Upper lobe of left lung (tissue), 4 donors: ENCODE data around the gene RNF182.

ENCODE experiments used
- CTCF ChIP-seq, 6 experiments: fragments of 450-650 bp in 4 of 6; fragments of 200-600 bp in 2 of 6; sonication (generic) in 2 of 6; IDR thresholded peaks; one replicate each; pipeline ENCODE4 v1.5.1; 2016 to 2019; ENCODE audit warnings: antibody characterized with exemption in 6 of 6
- EP300 ChIP-seq, 4 donors: sonication (generic); formaldehyde crosslinking; IDR thresholded peaks; one replicate each; pipeline ENCODE4 v1.5.1; 2017; ENCODE audit warnings: antibody characterized with exemption in 4 of 4, control low read depth in 2 of 4
- POLR2AphosphoS5 ChIP-seq, 2 donors: sonication (generic); formaldehyde crosslinking; IDR thresholded peaks; one replicate each; pipeline ENCODE4 v1.5.1; 2017; ENCODE audit warnings: antibody characterized with exemption in 2 of 2

DNA sequence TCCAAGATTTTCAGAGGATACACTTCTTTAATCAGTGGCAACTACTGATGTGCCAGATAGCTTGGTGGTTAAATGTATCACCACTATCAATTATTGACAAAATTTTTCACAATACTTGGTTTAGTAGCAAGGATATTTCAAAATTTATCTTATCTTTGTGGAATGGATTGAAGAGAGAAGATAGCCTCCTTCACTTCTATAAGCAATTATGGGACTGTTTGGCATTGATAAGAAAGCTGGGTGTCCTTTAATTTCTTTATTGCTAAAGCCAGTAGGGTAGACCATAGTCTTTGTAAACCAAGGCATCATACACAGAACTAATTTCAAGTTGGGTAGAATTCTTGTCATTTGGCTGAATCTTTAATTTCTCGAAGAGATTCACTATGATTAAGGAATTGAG lies 4.9 kb upstream of the RNF182 start:
- no peak for TF ChIP-seq EP300 (IDR thresholded peaks at IDR 0.05)
- TF ChIP-seq CTCF (IDR thresholded peaks at IDR 0.05): no peak
- TF ChIP-seq POLR2AphosphoS5 (IDR thresholded peaks at IDR 0.05): no peak
